ENCODE data around the gene C3.
"Not testable (repeated sequence)": the region's sequence is repeated elsewhere in the genome, so short reads cannot be mapped to it uniquely, and the experiment has no call there.

The C3 gene

DNA sequence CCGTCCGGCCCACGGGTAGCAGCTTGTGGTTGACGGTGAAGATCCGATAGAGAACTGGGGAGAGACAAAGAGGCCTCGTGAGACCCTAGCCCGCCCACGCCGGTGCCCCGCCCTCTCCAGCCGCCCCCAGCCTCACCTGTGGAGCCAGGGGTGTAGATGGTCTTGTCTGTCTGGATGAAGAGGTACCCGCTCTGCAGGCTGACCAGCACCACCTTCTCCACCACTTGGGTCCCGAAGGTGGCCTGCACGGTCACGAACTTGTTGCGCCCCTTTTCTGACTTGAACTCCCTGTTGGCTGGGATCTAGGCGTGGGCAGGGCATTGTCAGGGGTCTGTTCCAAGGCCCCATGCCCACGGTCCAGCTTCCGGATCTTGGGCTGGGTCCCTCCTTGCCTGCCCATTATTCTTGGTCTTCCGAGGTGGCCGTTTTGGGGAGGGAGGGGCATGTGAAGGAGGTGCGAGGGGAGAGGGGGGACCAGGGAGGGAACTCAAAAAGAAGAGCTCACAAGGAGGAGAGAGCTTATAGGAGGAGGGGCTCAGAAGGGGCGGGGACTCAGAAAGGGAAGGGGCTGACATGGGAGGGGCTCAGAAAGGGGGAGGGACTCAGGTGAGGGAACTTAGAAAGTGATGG lies 2.2 kb downstream of the C3 start:
- no peak for DNase-seq
- in situ Hi-C loops (cut with MboI; ENCODE audit: low pct_unique_long_range_greater_than_20kb, low sequenced_read_pairs), result no loop called here

DNA sequence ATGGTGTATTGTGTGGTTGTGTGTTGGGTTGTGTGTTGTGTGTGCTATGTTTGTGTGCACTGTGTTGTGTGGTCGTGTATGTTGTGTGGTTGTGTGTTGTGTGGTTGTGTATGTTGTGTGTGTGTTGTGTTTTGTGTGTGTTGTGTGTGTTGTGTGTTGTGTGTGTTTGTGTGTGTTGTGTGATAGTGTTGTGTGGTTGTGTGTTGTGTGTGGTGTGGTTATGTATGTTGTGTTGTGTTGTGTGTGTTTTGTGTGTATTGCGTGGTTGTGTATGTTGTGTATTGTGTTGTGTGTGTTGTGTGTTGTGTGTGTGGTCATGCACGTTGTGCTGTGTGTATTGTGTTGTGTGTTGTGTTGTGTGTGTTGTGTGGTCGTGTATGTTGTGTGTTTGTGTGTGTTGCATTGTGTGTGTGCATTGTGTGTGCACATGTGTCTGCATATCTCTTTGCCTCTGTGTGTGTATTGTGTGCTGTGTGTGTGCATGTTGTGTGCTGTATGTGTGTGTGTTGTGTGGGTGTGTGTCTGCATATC lies 2.9 kb downstream of the C3 start:
- in situ Hi-C loops (cut with MboI; ENCODE audit: low pct_unique_long_range_greater_than_20kb, low sequenced_read_pairs), result no loop called here
- no peak for DNase-seq

DNA sequence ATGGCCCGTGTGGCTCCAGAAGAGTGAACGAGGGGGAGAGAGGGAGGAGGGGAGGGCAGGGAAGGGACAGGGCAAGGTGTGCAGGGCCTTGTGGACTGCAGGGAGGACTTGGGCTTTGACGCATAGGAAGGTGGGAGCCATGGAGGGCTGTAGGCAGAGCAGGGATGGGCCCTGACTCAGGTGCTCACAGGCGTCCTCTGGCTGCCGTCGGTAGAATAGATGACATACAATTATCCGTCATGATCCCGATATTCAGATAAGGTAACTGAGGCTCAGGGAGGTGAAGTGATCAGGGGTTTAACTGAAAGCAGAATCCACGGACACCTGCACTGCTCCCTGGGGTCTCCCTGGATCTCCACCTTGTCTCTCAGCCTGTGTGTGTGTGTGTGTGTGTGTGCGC lies 3.4 kb downstream of the C3 start:
- DNase-seq, result no peak
- in situ Hi-C loops (cut with MboI; ENCODE audit: low pct_unique_long_range_greater_than_20kb, low sequenced_read_pairs), result no loop called here

DNA sequence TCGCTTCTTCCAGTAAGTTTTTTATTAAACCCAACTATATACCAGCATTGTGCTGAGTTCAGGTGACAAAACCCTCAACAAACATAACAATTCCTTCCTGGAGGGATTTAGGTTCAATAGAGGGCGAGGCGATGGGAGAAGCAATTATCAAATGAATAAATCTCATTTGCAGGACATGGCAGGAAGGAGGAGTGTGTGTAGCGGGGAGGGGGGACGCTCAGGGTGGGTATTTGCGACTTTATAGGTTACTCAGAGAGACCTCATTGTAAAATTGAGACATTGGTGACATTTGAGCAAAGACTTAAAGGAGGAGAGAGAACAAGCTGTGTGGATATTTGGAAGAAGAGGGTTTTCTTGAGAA lies 3.9 kb downstream of the C3 start:
- in situ Hi-C loops (cut with MboI; ENCODE audit: low pct_unique_long_range_greater_than_20kb, low sequenced_read_pairs), result no loop called here

DNA sequence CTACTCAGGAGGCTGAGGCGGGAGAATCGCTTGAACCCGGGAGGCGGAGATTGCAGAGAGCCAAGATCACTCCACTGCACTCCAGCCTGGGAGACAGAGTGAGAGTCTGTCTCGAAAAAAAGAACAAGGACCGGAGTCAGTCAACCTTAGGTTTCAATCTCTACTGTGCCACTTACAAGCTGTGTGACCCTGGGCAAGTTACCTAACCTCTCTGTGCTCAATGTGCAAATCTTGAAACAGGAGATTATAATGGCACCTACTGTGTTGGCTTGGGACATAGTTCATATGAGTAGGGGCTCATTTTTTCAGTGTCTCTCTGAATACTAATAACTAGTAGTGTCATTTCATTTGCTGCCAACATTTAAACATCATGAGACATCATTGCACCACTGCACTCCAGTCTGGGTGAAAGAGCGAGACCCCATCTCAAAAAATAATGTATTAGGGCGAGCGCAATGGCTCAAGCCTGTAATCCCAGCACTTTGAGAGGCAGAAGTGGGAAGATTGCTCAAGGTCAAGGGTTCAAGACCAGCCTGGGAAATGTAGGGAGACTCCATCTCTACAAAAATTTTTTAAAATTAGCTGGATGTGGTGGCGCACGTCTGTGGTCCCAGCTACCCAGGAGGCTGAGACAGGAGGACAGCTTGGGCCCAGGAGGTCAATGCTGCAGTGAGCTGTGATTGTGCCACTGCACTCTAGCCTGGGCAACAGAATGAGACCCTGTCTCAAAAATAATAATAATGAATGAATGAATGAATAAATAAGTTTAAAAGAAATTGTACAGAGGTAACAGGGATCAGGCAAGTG lies 5.5 kb downstream of the C3 start:
- DNase-seq, result no peak
- in situ Hi-C loops (cut with MboI; ENCODE audit: low pct_unique_long_range_greater_than_20kb, low sequenced_read_pairs), result no loop called here

More for the DNA sequence above, 3.9 kb downstream of the C3 start:
- DNase-seq, result no peak

DNA sequence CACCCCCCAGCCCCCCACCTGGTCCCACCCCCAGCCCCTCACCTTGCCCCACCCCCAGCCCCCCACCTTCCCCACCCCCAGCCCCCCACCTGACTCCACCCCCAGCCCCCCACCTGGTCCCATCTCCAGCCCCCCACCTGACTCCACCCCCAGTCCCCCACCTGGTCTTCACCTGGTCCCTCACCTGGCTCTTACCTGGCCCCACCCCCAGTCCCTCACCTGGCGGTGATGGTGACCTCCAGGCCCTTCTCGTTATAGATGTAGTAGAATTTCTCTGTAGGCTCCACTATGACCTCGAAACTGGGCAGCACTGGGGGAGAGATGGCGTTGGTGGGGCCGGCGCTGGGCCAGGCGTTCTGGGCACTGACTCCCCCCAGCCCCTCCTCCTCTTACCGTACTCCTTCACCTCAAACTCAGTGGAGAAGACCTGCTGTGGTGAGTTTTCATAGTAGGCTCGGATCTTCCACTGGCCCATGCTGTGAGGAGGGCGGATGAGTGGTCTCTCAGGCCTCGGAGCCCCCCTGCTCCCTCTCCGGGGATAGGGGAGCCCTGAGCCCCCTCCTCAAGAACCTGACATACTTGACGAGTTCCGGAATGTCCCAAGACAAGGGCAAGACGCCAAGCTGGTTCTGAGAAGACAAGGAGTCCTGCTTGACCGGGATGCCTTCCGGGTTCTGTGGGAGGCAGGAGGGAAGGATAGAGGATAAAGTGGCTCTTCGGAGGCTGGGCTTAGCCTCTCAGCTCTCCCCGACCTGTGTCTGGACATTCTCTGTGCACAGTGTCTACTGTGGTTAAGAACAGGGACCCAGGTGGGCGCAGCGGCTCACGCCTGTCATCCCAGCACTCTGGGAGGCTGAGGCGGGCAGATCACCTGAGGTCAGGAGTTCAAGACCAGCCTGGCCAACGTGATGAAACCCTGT lies 6.4 kb downstream of the C3 start:
- in situ Hi-C loops (cut with MboI; ENCODE audit: low pct_unique_long_range_greater_than_20kb, low sequenced_read_pairs), result no loop called here
- no peak for DNase-seq

DNA sequence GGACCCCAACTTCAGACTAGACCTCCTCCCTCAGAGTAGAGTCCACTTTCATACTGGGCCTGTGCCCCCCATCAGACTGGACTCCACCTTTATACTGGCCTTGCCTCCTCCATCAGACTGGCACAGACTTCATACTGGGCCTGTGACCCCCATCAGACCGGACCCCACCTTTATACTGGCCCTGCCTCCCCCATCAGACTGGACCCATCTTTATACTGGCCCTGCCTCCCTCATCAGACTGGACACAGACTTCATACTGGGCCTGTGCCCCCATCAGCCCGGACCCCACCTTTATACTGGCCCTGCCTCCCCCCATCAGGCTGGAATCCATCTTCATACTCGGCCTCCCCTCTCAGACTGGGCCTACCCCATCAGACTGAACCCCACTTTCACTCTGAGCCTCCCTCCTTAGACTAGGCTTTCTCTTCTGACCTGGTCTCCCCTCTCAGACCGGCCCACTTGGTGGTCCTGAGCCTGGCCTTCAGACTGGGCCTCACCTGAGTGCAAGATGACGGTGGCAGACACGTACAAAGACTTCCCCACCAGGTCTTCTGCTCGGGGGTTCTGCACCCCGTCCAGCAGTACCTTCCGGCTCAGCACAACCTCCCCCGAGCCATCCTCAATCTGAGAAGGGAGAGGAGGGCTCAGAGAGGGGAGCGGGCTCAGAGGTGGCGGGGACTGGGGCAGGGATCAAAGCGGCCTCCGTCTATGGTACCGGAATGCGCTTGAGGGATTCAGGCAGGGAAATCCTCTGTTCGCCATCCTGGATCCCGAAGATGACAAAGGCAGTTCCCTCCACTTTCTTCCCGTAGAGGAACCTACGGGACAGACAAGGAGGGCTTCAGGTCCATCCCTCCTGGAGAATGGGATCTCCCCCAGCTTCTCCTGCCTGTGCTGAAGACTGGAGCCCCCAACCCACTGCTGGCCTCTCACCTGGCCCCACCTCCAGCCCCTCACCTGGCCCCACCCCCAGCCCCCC lies 7.5 kb downstream of the C3 start:
- in situ Hi-C loops (cut with MboI; ENCODE audit: low pct_unique_long_range_greater_than_20kb, low sequenced_read_pairs), result no loop called here
- no peak for DNase-seq

DNA sequence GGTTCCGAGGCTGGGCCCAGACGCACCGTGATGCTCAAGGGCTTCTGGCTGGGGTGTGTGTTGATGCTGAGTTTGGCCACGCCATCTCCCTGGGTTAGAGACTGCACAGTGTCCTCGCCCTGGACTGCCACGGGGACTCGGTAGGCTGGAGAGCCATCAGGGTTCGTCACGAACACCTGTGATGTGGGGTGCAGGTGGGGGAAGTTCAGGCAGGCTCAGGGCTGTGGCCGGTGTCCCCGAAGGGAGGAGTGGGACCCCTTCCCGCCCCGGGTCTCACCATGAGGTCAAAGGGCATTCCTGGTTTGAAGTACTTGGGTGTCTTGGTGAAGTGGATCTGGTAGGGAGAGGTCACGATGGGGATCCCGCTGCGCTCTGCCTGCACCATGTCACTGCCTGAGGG lies 8.2 kb downstream of the C3 start:
- in situ Hi-C loops (cut with MboI; ENCODE audit: low pct_unique_long_range_greater_than_20kb, low sequenced_read_pairs), result no loop called here
- DNase-seq, result no peak

DNA sequence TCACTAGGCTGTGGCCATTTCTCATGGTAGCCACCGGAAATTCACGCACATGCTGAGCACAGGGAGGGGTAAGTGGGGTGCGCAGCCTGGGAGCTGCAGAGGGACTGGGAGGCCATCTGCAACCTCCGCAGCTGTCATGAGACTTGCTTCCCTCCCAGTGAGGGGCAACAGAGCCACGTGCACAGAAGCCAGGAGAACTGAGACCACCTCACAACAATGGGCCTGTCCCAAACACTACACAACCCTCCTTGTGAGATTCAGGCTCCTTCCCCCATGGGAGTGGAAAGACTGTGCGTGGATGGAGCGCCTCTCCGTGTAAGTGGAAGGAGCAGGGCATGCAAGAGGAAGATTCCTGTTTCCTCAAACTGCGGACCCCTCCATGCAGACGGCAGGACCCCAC lies 8.8 kb downstream of the C3 start:
- in situ Hi-C loops (cut with MboI; ENCODE audit: low pct_unique_long_range_greater_than_20kb, low sequenced_read_pairs), result no loop called here

DNA sequence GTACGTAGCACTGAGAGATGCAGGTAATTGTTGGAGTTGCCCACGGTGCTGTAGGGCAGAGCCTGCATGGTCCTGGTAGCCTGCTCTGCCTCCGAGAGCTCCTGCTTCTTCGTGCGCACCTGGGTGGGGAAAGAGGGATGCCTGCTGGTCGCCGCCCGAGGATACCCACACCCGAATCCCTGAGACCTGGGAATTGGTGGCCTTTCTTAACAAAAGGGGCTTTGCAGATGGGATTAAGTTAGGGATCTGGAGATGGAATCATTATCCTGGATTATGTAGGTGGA lies 9.4 kb downstream of the C3 start:
- no peak for DNase-seq
- in situ Hi-C loops (cut with MboI; ENCODE audit: low pct_unique_long_range_greater_than_20kb, low sequenced_read_pairs), result no loop called here

More for the DNA sequence above, 8.8 kb downstream of the C3 start:
- DNase-seq, result no peak

DNA sequence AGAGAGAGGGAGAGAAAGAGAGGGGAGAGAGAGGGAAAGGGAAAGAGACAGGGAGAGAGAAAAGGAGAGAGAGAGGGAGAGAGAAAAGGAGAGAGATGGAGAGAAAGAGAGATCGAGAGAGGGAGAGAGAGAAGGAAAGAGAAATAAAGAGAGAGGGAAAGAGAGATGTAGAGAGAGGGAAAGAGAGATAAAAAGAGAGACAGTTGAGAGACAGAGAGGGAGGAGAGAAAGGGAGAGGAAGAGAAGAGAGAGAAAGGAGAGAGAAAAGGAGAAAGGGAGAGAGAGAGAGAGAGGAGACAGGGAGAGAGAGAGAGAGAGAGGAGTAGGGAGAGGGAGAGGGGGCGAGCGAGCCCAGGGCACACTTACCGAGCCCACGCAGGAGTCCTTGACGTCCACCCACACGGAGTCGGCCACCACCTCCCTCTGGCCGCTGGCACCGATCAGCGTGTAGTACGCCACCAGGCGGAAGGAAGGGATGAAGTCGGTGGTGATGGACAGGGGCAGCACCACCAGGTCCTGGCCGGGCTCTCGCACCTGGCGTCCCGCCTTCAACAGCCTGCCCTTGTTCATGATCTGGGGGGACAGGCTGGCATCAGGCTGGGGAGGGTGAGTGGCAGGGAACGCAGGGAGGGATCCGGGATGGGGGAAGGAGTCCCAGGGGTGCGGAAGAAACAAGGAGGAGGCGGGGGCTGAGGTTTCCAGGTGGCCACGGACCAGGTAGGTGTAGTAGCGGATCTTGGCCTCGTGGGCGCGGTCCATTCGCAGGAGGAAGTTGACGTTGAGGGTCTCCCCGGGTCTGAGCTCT lies 10.0 kb downstream of the C3 start:
- no peak for DNase-seq
- in situ Hi-C loops (cut with MboI; ENCODE audit: low pct_unique_long_range_greater_than_20kb, low sequenced_read_pairs), result no loop called here

DNA sequence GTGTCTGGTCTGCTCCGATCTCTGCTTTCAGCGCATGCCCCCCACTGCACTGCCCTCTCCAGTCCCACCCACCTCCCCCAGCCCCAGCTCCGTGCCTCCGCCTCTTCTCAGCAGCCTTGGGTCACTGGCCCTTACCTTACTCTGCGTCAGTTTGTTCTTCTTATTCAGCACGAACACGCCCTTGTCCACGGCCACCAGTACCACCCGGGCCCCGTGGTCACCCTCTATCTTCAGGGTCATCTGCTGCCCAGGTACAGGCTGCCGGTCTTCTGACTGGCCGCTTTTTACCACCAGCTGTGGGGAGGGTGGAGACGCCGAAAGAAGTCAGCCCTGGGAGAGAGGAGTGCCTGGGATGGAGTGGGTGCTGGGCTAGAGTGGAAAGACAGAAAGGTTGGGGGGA lies 10.9 kb downstream of the C3 start:
- DNase-seq, result no peak
- in situ Hi-C loops (cut with MboI; ENCODE audit: low pct_unique_long_range_greater_than_20kb, low sequenced_read_pairs), result no loop called here

DNA sequence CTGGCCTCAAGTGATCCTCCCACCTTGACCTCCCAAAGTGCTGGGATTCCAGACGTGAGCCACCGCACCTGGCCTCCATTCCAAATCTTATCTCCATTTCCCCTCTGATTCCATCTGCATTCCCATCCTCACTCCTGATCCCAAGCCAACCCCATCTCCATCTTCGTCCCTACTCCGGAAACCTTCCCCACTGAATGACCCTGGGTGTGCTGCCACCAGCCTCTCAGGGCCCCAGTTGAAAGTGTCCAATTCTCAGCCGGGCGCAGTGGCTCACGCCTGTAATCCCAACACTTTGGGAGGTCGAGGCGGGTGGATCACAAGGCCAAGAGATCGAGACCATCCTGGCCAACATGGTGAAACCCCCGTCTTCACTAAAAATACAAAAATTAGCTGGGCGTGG lies 11.5 kb downstream of the C3 start:
- in situ Hi-C loops (cut with MboI; ENCODE audit: low pct_unique_long_range_greater_than_20kb, low sequenced_read_pairs); DNase-seq: not testable (repeated sequence)

DNA sequence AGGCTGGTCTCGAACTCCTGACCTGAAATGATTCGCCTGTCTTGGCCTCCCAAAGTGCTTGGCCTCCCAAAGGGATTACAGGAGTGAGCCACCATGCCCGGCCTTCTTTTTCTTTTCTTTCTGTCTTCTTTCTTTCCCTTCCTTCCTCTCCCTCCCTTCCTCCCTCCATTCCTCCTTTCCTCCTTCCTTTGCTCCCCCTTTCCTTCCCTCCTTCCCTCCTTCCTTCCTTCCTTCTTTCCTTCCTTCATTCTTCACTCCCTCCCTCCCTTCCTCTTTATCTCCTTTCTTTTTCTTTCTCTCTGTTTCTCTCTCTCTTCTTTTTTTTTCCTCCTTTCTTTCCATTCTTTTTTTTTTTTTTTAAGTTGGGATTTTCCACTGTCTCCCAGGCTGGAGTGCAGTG lies 12.1 kb downstream of the C3 start:
- DNase-seq, result no peak
- in situ Hi-C loops (cut with MboI; ENCODE audit: low pct_unique_long_range_greater_than_20kb, low sequenced_read_pairs), result no loop called here

DNA sequence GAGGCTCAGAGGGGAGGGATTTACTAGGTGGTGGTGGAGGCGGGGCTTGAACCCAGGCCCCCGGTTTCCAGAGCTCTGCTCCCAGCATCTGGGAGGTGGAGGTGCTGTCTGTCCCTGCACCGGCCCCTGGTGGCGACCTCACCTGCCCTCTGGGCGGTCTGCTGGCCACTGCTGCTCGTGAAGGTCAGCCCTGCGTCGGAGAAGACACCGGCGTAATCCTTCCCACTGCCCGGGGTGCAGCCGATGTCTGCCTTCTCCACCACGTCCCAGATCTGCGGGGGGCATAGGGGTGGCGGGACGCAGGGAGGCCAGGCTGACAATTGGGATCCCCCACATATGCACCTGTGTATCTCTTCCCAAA lies 12.8 kb downstream of the C3 start:
- in situ Hi-C loops (cut with MboI; ENCODE audit: low pct_unique_long_range_greater_than_20kb, low sequenced_read_pairs), result no loop called here
- no peak for DNase-seq

DNA sequence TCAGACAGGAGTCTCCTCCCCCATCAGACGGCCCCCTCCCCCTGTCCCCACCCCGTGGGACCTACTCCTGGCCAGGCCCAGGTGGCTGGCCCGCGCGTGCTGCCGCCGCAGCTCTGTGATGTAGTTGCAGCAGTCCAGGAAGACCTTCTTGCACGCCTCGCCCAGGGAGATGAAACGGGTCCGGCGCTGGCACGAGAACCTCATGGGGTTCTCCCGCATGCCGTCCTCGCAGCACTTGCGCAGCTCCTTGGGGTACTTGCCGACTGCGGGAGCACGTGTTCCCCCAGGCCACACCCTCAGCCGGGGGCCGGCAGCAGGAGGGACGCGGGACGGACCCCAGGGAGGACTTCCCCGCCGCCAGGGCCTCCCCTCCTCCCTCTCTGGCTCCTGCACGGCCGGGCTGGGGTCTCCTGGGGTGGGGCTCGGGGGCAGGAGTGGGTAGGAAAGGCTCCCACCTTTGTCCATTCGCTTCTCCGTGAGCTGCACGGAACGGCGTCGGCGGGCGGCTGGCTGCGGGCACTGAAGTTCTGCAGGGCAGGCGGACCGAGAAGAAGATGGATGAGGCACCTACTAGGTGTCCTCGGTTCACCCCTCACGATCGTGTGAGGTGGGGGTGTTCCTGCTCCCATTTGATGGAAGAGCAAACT lies 13.3 kb downstream of the C3 start:
- in situ Hi-C loops (cut with MboI; ENCODE audit: low pct_unique_long_range_greater_than_20kb, low sequenced_read_pairs), result no loop called here

DNA sequence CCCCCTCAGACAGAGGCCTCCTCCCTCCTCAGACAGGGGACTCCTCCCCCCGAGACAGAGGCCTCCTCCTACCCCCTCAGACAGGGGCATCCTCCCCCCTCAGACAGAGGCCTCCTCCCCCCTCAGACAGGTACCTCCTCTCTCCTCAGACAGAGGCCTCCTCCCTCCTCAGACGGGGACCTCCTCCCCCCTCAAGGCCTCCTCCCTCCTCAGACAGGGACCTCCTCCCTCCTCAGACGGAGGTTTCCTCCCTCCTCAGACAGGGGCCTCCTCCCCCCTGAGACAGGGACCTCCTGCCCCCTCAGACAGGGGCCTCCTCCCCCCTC lies 13.9 kb downstream of the C3 start:
- in situ Hi-C loops (cut with MboI; ENCODE audit: low pct_unique_long_range_greater_than_20kb, low sequenced_read_pairs), result no loop called here
- DNase-seq, result no peak

More for the DNA sequence above, 13.3 kb downstream of the C3 start:
- DNase-seq, result no peak

Data from KBM-7 (cell line).